ENCODE results near the gene HYCC1. TPM values are rescaled to one million over a fixed set of nuclear protein-coding genes. Genes with fewer than 3 reads are reported as not detected.

HYCC1 gene
- total RNA-seq, 1 experiment from 2014 or later, result 48.9 TPM

DNA sequence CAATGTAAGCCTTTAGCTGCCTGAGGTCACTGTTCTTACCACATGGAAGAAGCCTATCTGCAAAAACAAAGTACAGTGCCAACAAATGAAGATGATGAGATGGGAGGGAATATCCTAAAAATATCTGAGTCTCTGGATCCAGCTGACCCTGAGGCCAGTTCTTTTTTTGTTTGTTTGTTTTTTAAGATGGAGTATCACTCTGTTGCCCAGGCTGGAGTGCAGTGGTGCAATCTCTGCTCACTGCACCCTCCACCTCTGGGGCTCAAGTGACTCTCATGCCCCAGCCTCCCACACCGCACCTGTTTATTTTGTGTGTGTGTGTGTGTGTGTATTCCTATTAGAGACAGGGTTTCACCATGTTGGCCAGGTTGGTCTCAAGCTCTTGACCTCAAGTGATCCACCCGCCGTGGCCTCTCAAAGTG lies 44.9 kb downstream of the HYCC1 start:
- no TSS peak for BruUV-seq (replicated peaks)
- Mint-ChIP-seq H3K4me3 (ENCODE audit: unreplicated experiment) (no peak overlapping the region), H3K4me1 (ENCODE audit: insufficient read depth, unreplicated experiment) (no peaks in the 10 kb centered on the region), H3K27me3 (ENCODE audit: insufficient read depth, unreplicated experiment) (no peaks in the 10 kb centered on the region), H3K27ac (ENCODE audit: low read depth, unreplicated experiment) (no peak overlapping the region), H3K9me3 (ENCODE audit: unreplicated experiment) (no peaks in the 10 kb centered on the region), H3K36me3 (ENCODE audit: insufficient read depth, unreplicated experiment) (peaks cover 11% of the 10 kb centered on the region)
- ChIA-PET POLR2A (no interaction called here), CTCF (no interaction called here)
- TF ChIP-seq, protein P1, sequence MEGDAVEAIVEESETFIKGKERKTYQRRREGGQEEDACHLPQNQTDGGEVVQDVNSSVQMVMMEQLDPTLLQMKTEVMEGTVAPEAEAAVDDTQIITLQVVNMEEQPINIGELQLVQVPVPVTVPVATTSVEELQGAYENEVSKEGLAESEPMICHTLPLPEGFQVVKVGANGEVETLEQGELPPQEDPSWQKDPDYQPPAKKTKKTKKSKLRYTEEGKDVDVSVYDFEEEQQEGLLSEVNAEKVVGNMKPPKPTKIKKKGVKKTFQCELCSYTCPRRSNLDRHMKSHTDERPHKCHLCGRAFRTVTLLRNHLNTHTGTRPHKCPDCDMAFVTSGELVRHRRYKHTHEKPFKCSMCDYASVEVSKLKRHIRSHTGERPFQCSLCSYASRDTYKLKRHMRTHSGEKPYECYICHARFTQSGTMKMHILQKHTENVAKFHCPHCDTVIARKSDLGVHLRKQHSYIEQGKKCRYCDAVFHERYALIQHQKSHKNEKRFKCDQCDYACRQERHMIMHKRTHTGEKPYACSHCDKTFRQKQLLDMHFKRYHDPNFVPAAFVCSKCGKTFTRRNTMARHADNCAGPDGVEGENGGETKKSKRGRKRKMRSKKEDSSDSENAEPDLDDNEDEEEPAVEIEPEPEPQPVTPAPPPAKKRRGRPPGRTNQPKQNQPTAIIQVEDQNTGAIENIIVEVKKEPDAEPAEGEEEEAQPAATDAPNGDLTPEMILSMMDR (IDR thresholded peaks at IDR 0.05; ENCODE audit: unreplicated experiment), result no peak
- DNase-seq (ENCODE audit: unreplicated experiment), result no peak
- intact Hi-C loops (cut with micrococcal nuclease), result no loop called here

Other genes starting within 250 kb of the HYCC1 start
- 376 and 409 TPM in 2 replicates for gene TOMM7, start 191.3 kb downstream of the HYCC1 start, total RNA-seq (2022)
- gene KLHL7, start 91.7 kb upstream of the HYCC1 start, total RNA-seq (2022), result 17.9 and 19.1 TPM in 2 replicates
- 41.3 and 42.0 TPM in 2 replicates for gene NUP42, start 167.9 kb upstream of the HYCC1 start, total RNA-seq (2022)
- gene GPNMB, start 232.6 kb upstream of the HYCC1 start, total RNA-seq (2022), result 1.1 and 1.6 TPM in 2 replicates